ENCODE measurements around the gene TLX2. TPM values are rescaled to one million over a fixed set of nuclear protein-coding genes. Genes with fewer than 3 reads are reported as not detected.

Gene TLX2
- total and polyA plus RNA-seq, 7 donors = 1.0 to 2.5 (median 1.6) TPM; not detected in 2

DNA sequence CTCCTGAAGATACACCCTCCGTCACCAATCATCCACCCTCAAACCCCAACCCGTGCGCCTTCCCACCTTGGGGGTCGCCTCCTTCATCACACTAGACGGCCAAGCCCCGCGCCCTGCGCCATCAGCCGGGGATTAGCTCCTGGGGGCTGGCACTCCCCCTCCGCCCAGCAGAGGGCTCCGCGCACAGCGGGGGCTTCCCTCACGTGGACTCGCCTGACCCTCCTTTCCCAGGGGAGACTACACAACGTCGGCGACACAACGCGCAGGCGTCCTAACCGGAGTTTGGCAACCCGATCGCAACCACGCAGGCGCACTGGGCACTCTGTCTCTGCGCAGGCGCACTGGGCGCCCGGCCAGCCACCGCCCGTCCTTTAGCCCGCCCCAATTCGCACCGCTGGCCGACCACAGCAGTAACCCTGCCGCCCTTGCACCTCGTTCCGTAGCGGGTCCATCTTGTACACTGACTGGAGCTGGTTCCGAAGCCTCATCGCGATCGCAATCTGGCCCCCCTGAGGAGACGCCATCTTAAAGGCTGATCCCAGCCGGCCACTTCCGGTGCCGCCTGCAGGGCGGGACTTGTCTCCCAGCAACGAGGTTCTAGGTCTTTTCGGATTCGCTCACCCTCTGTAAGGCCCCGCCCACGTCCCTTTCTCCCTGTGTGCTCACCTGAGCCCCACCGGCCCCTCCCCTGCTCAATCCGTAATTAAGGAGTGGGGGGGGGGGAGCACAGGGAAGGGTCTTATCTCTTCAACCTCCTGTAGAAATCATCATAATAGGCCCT is 6.9 kb upstream of the TLX2 start, which contains the start of gene PCGF1:
Gene PCGF1 (minus strand): TSS at position 551 of the 781 bp plus-strand sequence. CDS start 27 bp downstream, at position 524.
- Histone ChIP-seq H3K27me3 (peaks cover 6 to 75% (median 34%) of the 10 kb centered on the region in 3 donors), H3K4me1 (peaks cover 0 to 46% (median 37%) of the 10 kb centered on the region in 4 donors), H3K9me3 (no peaks in the 10 kb centered on the region), H3K27ac (peak within 1 kb of the TSS; percentile 96 to 99 (median 97)), H3K4me3 (peak within 1 kb of the TSS; percentile 60 to 87 (median 76)), H3K36me3 (peaks cover 0 to 20% (median 12%) of the 10 kb centered on the region in 4 donors)
- intact Hi-C loops (cut with DNase I) = loop anchor here (1.0 kb wide), 3 partner anchors 22 to 47 kb away; partner anchors contain the start of genes AUP1, DOK1, HTRA2 and TTC31
- 0 to 1% methylated on average over 56 of the region's 56 CpGs for WGBS, 2 donors
- peak; percentile 99 for DNase-seq
- TF ChIP-seq, protein P1, sequence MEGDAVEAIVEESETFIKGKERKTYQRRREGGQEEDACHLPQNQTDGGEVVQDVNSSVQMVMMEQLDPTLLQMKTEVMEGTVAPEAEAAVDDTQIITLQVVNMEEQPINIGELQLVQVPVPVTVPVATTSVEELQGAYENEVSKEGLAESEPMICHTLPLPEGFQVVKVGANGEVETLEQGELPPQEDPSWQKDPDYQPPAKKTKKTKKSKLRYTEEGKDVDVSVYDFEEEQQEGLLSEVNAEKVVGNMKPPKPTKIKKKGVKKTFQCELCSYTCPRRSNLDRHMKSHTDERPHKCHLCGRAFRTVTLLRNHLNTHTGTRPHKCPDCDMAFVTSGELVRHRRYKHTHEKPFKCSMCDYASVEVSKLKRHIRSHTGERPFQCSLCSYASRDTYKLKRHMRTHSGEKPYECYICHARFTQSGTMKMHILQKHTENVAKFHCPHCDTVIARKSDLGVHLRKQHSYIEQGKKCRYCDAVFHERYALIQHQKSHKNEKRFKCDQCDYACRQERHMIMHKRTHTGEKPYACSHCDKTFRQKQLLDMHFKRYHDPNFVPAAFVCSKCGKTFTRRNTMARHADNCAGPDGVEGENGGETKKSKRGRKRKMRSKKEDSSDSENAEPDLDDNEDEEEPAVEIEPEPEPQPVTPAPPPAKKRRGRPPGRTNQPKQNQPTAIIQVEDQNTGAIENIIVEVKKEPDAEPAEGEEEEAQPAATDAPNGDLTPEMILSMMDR (IDR thresholded peaks at IDR 0.05) = peak in 2 of 4 experiments; percentile 12 to 17
- TF ChIP-seq POLR2A (IDR thresholded peaks at IDR 0.05) = no peak
- TF ChIP-seq EP300 (IDR thresholded peaks at IDR 0.05) = no peak
- TF ChIP-seq POLR2AphosphoS5 (IDR thresholded peaks at IDR 0.05) = peak; percentile 51 to 85 (median 70)

DNA sequence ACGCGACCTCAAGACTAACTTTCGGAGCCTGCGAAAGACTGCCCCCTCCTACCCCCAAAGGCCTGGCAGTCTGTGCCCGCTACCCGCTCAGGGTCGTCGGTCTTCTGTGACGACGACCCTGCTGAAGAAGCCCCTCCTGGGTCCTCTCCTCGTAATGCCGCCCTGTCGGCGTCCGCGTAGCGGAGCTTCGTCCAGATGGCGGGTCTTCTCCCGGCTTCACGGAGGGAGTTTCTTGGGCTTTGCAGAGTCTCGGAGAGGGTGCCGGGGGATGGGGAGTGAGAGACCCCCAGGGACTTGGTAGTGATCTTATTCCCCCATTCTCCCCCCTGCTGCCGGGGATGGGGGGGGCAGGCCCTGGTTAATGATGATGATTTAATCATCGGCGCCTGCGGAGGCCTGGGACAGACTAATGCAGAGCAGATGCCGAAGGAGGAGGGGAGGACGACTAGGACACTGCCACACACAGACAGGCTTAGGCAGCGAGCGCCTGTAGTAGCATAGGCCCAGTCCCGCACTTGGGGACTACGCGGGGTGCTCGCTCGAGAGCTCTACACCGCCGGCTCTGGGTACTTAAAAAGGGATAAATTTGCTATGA is 6.2 kb upstream of the TLX2 start:
- no peaks in the 10 kb centered on the region for H3K9me3 ChIP-seq
- intact Hi-C loops (cut with DNase I) = loop anchor here (1.0 kb wide), 3 partner anchors 21 to 46 kb away; partner anchors contain the start of genes AUP1, DOK1, HTRA2 and TTC31
- peak overlapping the region; percentile 96 to 99 (median 97) for H3K27ac ChIP-seq
- 7 to 10% methylated on average over 38 of the region's 38 CpGs for WGBS, 2 donors
- DNase-seq = no peak
- TF ChIP-seq POLR2AphosphoS5 (IDR thresholded peaks at IDR 0.05) (no peak), EP300 (IDR thresholded peaks at IDR 0.05) (no peak), POLR2A (IDR thresholded peaks at IDR 0.05) (no peak)
- TF ChIP-seq, protein P1 (IDR thresholded peaks at IDR 0.05) = no peak
- H3K36me3 ChIP-seq = peaks cover 0 to 20% (median 12%) of the 10 kb centered on the region in 4 donors
- peaks cover 6 to 75% (median 34%) of the 10 kb centered on the region in 3 donors for H3K27me3 ChIP-seq
- peaks cover 0 to 39% (median 30%) of the 10 kb centered on the region in 4 donors for H3K4me1 ChIP-seq
- H3K4me3 ChIP-seq = peak overlapping the region; percentile 60 to 87 (median 76)

DNA sequence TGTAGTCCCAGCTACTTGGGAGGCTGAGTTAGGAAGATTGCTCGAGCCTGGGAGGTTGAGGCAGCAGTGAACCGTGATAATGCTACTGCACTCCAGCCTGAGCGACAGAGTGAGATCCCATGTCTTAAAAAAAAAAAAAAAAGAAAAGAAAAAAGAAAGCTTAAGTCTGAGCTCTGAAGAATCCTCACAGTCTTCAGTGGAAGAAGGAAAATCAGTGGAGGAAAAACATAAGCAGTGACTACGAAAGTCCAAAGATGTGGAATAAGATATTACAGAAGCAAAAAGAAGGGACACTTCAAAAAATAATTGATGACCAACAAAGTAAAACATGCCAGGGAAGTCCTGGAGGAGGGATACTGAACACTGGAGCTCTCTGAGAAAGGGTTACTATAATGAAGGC is 4.0 kb upstream of the TLX2 start:
- 85 to 87% methylated on average over 4 of the region's 4 CpGs for WGBS, 2 donors
- intact Hi-C loops (cut with DNase I) = no loop called here
- DNase-seq = no peak
- Histone ChIP-seq H3K9me3 (no peaks in the 10 kb centered on the region), H3K4me3 (no peak overlapping the region), H3K4me1 (peaks cover 0 to 45% (median 39%) of the 10 kb centered on the region in 4 donors), H3K27ac (no peak overlapping the region), H3K27me3 (peaks cover 28 to 75% (median 56%) of the 10 kb centered on the region in 3 donors), H3K36me3 (peaks cover 0 to 10% (median 7%) of the 10 kb centered on the region in 4 donors)
- TF ChIP-seq POLR2AphosphoS5 (IDR thresholded peaks at IDR 0.05) (no peak), EP300 (IDR thresholded peaks at IDR 0.05) (no peak), POLR2A (IDR thresholded peaks at IDR 0.05) (no peak)
- TF ChIP-seq, protein P1 (IDR thresholded peaks at IDR 0.05) = no peak

DNA sequence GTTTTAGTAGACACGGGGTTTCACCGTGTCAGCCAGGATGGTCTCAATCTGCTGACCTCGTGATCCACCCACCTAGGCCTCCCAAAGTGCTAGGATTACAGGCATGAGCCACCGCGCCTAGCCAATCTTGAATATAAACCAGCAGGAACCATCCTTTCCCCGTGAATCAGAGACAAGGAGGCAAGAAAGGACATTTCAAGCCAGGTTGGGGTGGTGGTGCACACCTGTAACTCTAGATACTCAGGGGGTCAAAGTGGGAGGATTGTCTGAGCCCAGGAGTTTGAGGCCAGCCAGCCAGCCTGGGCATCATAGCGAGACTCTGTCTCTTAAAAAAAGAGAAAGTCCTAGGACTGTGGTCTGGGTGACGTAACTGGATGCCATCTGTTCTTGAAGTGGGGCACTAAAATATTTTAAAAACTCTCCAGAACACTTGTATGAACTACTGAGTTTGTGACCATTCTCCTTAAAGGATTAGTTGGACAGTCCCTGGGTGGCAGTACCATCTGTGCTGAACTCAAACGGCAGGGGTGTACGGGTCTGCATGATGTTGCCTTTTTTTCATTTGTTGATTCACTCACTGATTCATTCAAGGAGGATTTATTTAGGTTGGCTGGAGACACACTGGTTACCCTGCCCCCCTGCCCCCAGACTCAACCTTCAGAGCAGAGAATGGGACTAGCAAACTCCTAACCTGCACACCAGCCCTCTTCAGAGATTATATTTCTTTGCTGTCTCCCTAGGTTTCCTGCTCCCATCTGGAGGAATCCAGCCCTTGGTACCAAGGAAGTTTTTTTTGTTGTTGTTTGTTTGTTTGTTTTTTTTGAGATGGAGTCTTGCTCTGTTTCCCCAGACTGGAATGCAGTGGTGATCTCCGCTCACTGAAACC is 2.9 kb upstream of the TLX2 start:
- Histone ChIP-seq H3K27me3 (peaks cover 39 to 75% (median 67%) of the 10 kb centered on the region in 3 donors), H3K4me1 (peaks cover 0 to 45% (median 40%) of the 10 kb centered on the region in 4 donors), H3K27ac (no peak overlapping the region), H3K4me3 (no peak overlapping the region), H3K36me3 (no peaks in the 10 kb centered on the region), H3K9me3 (no peaks in the 10 kb centered on the region)
- TF ChIP-seq, protein P1 (IDR thresholded peaks at IDR 0.05) = no peak
- TF ChIP-seq POLR2A (IDR thresholded peaks at IDR 0.05) = no peak
- no peak for TF ChIP-seq POLR2AphosphoS5 (IDR thresholded peaks at IDR 0.05)
- TF ChIP-seq EP300 (IDR thresholded peaks at IDR 0.05) = no peak
- WGBS, 2 donors = 29 to 39% methylated on average over 11 of the region's 11 CpGs
- no peak for DNase-seq
- intact Hi-C loops (cut with DNase I) = no loop called here

Data from sigmoid colon (tissue), 7 donors.